Caco-2 (cell line): ENCODE measurements around the gene SLC16A3. TPM values are rescaled to one million over a fixed set of nuclear protein-coding genes. Genes with fewer than 3 reads are reported as not detected.

Source experiments
- BruUV-seq: library from RNA; stranded (reverse); fragments of 400-500 nt; replicated peaks from 2 replicates; lab custom pipeline; 2021; lab: Mats Ljungman, UMichigan
- CTCF ChIA-PET: fragments of 300-600 bp; sonication (Branson Sonifier 250); formaldehyde crosslinking; loops from one replicate; lab custom pipeline; 2022; ENCODE audit warnings: antibody characterized with exemption; lab: Charles Lee
- POLR2A ChIA-PET: fragments of 300-600 bp; sonication (Branson Sonifier 250); formaldehyde crosslinking; loops from one replicate; lab custom pipeline; 2022; ENCODE audit warnings: antibody characterized with exemption; lab: Charles Lee
- DNase-seq, 2 experiments: peaks; one replicate each; pipeline versions ENCODE4 v3.0.0 to v3.0.0-alpha.2; 2020 to 2022
- H3K27me3 ChIP-seq: replicated peaks from 2 replicates; pipeline ENCODE4 v1.6.0; 2011; ENCODE audit warnings: low read length; ENCODE audit not compliant: control insufficient read depth, insufficient read depth
- H3K36me3 ChIP-seq: 2 replicates; pipeline ENCODE4 v1.5.1; 2011; ENCODE audit warnings: low read length; ENCODE audit not compliant: control insufficient read depth, insufficient read depth
- H3K4me1 ChIP-seq: fragments of 250-450 bp; sonication (Bioruptor Pico); 2 replicates; pipeline ENCODE4 v1.5.1; 2020; ENCODE audit warnings: mild to moderate bottlenecking
- H3K4me3 ChIP-seq: 2 replicates; pipeline ENCODE4 v1.5.1; 2011; ENCODE audit warnings: low read depth, mild to moderate bottlenecking, control low read depth, low read length
- H3K9me3 ChIP-seq: fragments of 250-450 bp; sonication (Bioruptor Pico); 2 replicates; pipeline ENCODE4 v1.5.1; 2020; ENCODE audit warnings: mild to moderate bottlenecking, moderate library complexity
- H3K27ac Mint-ChIP-seq: one replicate; pipeline ENCODE4 v1.8.0; 2022; ENCODE audit warnings: mixed read lengths; ENCODE audit not compliant: unreplicated experiment
- H3K27me3 Mint-ChIP-seq: one replicate; pipeline ENCODE4 v1.8.0; 2022; ENCODE audit warnings: mixed read lengths; ENCODE audit not compliant: insufficient read depth, unreplicated experiment
- H3K36me3 Mint-ChIP-seq: one replicate; pipeline ENCODE4 v1.8.0; 2022; ENCODE audit warnings: mild to moderate bottlenecking, mixed read lengths; ENCODE audit not compliant: insufficient read depth, unreplicated experiment
- H3K4me1 Mint-ChIP-seq: one replicate; pipeline ENCODE4 v1.8.0; 2022; ENCODE audit warnings: low read depth, mixed read lengths; ENCODE audit not compliant: unreplicated experiment
- H3K4me3 Mint-ChIP-seq: one replicate; pipeline ENCODE4 v1.8.0; 2022; ENCODE audit warnings: mild to moderate bottlenecking, moderate library complexity, mixed read lengths; ENCODE audit not compliant: unreplicated experiment
- H3K9me3 Mint-ChIP-seq: one replicate; pipeline ENCODE4 v1.8.0; 2022; ENCODE audit warnings: mixed read lengths; ENCODE audit not compliant: unreplicated experiment
- CTCF ChIP-seq, 2 experiments: fragments of 200-600 bp in 1 of 2; IDR thresholded peaks; 1 replicate in 1 of 2; 2 replicates in 1 of 2; pipeline versions ENCODE4 v1.5.1 to v1.8.0; 2011 to 2022; ENCODE audit warnings: antibody characterized with exemption in 1 of 2, control low read depth in 1 of 2, inconsistent platforms in 1 of 2, low read depth in 1 of 2, low read length in 1 of 2, mild to moderate bottlenecking in 1 of 2, moderate library complexity in 1 of 2; ENCODE audit not compliant: insufficient read depth in 1 of 2, severe bottlenecking in 1 of 2, unreplicated experiment in 1 of 2
- intact Hi-C: fragments of 100-400 bp; cut with micrococcal nuclease; formaldehyde crosslinking; loops from one replicate; pipeline ENCODE4 v1.10.0; 2022; ENCODE audit not compliant: unreplicated experiment
- total RNA-seq: library from RNA; stranded (reverse); gene quantifications from 2 replicates; pipeline ENCODE4 v1.2.3, GENCODE V29; 2022

SLC16A3 gene
- total RNA-seq, 1 experiment from 2014 or later = 13.1 TPM

DNA sequence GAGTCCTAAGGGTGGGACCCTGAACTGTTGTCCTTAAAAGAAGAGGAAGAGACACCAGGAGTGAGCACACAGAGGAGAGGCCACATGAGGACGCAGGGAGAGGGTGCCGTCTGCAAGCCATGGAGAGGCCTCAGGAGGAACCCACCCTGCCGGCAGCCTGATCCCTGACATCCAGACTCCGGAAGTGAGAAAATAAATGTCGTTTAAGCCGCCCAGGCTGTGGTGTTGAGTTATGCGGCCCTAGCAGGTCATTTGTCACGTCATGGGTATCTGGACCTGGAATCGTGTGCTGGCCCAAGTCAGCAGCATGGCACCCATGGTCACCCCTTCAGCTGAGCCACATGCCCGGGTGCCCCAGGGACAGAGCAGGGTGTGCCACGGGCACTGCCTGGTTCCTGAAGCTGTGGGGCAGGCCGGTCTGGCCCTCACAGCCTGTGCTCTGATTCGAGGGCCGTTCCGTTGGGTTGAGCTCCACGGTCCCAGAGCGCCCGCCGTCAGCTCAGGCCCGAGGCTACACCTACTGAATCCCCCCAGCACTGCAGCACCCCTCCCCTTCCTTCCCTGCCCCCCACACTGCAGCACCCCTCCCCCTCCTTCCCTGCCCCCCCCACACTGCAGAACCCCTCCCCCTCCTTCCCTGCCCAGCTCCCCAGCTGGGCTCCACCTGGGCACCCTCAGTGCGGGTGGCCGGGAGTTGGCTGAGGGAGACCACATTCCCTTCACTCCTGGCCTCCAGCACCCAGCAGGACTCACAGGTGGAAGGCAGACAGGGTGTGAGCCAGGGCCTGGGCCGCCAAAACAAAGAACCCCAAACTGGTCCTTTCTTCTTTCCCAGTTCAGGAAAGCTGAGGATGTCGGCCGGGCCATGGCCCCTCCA is 13.5 kb upstream of the SLC16A3 start:
- peak in 1 of 2 experiments; percentile 52 for DNase-seq
- Histone ChIP-seq H3K27me3 (no peaks in the 10 kb centered on the region), H3K4me1 (peaks cover 35% of the 10 kb centered on the region), H3K36me3 (no peaks in the 10 kb centered on the region), H3K4me3 (no peak overlapping the region), H3K9me3 (no peaks in the 10 kb centered on the region)
- Mint-ChIP-seq H3K27me3 (no peaks in the 10 kb centered on the region), H3K9me3 (no peaks in the 10 kb centered on the region), H3K36me3 (peaks cover 14% of the 10 kb centered on the region), H3K27ac (no peak overlapping the region), H3K4me3 (no peak overlapping the region), H3K4me1 (peaks cover 7% of the 10 kb centered on the region)
- intact Hi-C loops = no loop called here
- no TSS peak for BruUV-seq
- ChIA-PET CTCF (no interaction called here), POLR2A (no interaction called here)
- no peak for TF ChIP-seq CTCF (IDR thresholded peaks at IDR 0.05; ENCODE audit: insufficient read depth in 1 of 2, low read depth in 1 of 2, low read length in 1 of 2, severe bottlenecking in 1 of 2, unreplicated experiment in 1 of 2)

DNA sequence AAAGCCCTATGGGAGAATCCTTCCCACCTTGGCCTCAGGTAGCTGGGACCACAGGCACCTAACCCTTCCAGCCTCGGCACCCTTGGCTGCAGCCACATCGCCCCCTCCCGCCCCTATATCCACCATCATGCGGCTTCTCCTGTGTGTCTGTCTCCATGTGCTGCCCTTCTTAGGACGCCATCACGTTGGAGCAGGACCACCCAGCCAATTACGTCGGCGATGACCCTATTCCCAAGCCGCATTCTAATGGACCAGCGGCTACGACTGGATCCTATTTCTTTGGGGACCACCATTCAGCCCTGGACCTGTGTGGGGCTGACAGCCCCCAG is 12.9 kb upstream of the SLC16A3 start:
- H3K36me3 ChIP-seq = no peaks in the 10 kb centered on the region
- H3K36me3 Mint-ChIP-seq = peaks cover 14% of the 10 kb centered on the region
- no peak overlapping the region for H3K4me3 ChIP-seq
- H3K4me1 ChIP-seq = peaks cover 35% of the 10 kb centered on the region
- DNase-seq = no peak
- H3K4me3 Mint-ChIP-seq = no peak overlapping the region
- TF ChIP-seq CTCF (IDR thresholded peaks at IDR 0.05; ENCODE audit: insufficient read depth in 1 of 2, low read depth in 1 of 2, low read length in 1 of 2, severe bottlenecking in 1 of 2, unreplicated experiment in 1 of 2) = no peak
- H3K27ac Mint-ChIP-seq = no peak overlapping the region
- BruUV-seq = no TSS peak
- H3K27me3 ChIP-seq = no peaks in the 10 kb centered on the region
- intact Hi-C loops = no loop called here
- H3K9me3 Mint-ChIP-seq = no peaks in the 10 kb centered on the region
- H3K9me3 ChIP-seq = no peaks in the 10 kb centered on the region
- H3K4me1 Mint-ChIP-seq = peaks cover 7% of the 10 kb centered on the region
- POLR2A ChIA-PET = no interaction called here
- CTCF ChIA-PET = no interaction called here
- no peaks in the 10 kb centered on the region for H3K27me3 Mint-ChIP-seq

- intact Hi-C loops = no loop called here
- no peaks in the 10 kb centered on the region for H3K27me3 ChIP-seq
- H3K9me3 ChIP-seq = no peaks in the 10 kb centered on the region
- H3K36me3 ChIP-seq = no peaks in the 10 kb centered on the region
- H3K9me3 Mint-ChIP-seq = no peaks in the 10 kb centered on the region
- peaks cover 11% of the 10 kb centered on the region for H3K36me3 Mint-ChIP-seq
- DNase-seq = no peak
- no peak overlapping the region for H3K4me3 ChIP-seq
- BruUV-seq = no TSS peak
- POLR2A ChIA-PET = no interaction called here
- H3K27me3 Mint-ChIP-seq = no peaks in the 10 kb centered on the region
- TF ChIP-seq CTCF (IDR thresholded peaks at IDR 0.05; ENCODE audit: insufficient read depth in 1 of 2, low read depth in 1 of 2, low read length in 1 of 2, severe bottlenecking in 1 of 2, unreplicated experiment in 1 of 2) = no peak
- peaks cover 6% of the 10 kb centered on the region for H3K4me1 Mint-ChIP-seq
- peaks cover 30% of the 10 kb centered on the region for H3K4me1 ChIP-seq
- H3K4me3 Mint-ChIP-seq = no peak overlapping the region
- H3K27ac Mint-ChIP-seq = no peak overlapping the region
- CTCF ChIA-PET = no interaction called here
Observed at GRCh38 chr17:82216301-82217119, 12.3 kb upstream of the SLC16A3 start.
